Subcutaneous preadipocyte (primary cell): Measurements from ENCODE around the gene EHHADH. TPM values are rescaled to one million over a fixed set of nuclear protein-coding genes. Genes with fewer than 3 reads are reported as not detected.

Experiments
- small RNA-seq: library from RNA; depleted of rRNA; stranded (forward); fragments of <200 nt; gene quantifications from one replicate; pipeline ENCODE3, GENCODE V24; 2012
- total RNA-seq: library from RNA; depleted of rRNA; stranded (reverse); fragments of >200 nt; gene quantifications from 2 replicates; pipeline ENCODE4 v1.2.3, GENCODE V29; 2012

EHHADH gene
- 1.8 and 3.1 TPM in 2 replicates for total RNA-seq

DNA sequence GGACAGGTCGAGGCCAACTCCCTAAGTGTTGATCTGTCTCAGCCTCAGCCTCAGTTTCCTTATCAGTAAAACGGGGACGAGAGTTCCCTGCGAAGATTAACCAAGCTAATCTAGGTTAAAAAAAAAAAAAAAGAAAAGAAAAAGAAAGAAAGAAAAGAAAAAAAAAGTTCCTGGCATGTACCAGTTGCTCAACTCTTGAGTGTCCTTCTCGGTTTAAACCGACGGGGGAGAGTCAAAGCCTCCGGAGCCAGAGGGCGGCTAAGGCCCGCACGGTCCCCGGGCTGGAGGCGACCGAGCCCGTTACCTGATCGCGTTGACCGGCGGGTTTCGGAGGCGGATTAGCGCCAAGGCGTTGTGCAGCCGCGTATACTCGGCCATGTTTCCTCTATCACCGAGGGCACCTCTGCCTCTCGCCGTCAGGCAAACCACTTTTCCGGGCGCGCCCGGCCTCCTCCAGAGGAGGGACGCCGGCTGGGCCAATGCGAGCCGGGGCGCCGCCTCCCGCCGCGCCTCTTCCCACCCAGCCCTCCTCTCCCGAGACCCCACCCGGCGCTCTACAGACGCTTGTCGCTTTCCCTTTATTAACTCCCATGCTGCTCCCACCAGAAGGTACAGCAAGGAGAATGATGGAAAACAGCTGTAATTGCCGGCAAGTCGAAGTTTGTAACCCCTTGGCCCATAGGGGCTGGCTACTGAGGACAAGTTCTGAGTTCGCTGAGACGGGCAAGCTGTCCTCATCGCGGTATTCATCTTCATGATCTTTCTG, at the start of gene EHHADH:
EHHADH (minus strand) TSS at position 405 of the 766 bp plus-strand sequence; CDS start at position 378, 27 bp downstream.

GRCh38 chr3:185152410-185153170, 101.3 kb downstream of the EHHADH start, which contains the start of gene C3orf70:
TSS of gene C3orf70 (minus strand) at chr3:185153060. CDS start at chr3:185152823, 237 bp downstream.

Small RNAs within 50 kb of the gene (small RNA-seq; reads per million reads assigned to genes)
- gene MIR5588: not detected

Other genes starting within 250 kb of the EHHADH start
- 1.1 and 1.4 TPM in 2 replicates for gene C3orf70, start 101.0 kb downstream of the EHHADH start, total RNA-seq
- 10.3 and 14.5 TPM in 2 replicates for gene MAP3K13, start 109.1 kb upstream of the EHHADH start, total RNA-seq
- gene TMEM41A, start 245.0 kb upstream of the EHHADH start, total RNA-seq: 9.9 and 11.1 TPM in 2 replicates